GM12875 (cell line): Measurements from ENCODE around the gene TRPV4.

Experiments
- H3K4me3 ChIP-seq: one replicate; pipeline ENCODE4 v1.5.1; 2011; ENCODE audit warnings: low read depth, low read length, control low read depth
- CTCF ChIP-seq: IDR thresholded peaks from 2 replicates; pipeline ENCODE4 v1.5.1; 2011; ENCODE audit warnings: low read depth, mild to moderate bottlenecking, control low read depth, inconsistent platforms, low read length, moderate library complexity, borderline replicate concordance; ENCODE audit not compliant: insufficient read depth

TRPV4 gene

GRCh38 chr12:109738878-109739665 is 94.1 kb downstream of the TRPV4 start:
- no peak for TF ChIP-seq CTCF
- no peak overlapping the region for H3K4me3 ChIP-seq

DNA sequence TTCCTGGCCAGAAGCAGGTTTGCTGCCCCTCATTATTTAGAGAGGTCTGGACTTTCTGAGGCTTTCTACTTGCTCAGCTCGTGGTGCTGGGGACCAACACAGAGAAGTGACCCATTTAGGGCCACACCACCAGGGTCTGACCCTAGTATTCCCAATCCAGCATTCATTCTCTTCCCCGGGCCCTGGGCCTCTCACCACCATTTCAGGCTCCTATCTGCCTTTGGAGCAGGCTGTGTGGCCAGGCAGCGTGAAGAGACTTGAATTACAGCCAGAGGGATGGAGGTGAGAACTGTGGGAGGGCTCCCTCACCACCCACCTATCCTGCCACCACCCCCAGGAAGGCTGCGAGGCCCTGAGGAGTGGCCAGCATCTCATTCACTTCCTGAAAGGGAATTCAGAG is 95.0 kb downstream of the TRPV4 start:
- H3K4me3 ChIP-seq, result no peak overlapping the region
- TF ChIP-seq CTCF, result no peak

DNA sequence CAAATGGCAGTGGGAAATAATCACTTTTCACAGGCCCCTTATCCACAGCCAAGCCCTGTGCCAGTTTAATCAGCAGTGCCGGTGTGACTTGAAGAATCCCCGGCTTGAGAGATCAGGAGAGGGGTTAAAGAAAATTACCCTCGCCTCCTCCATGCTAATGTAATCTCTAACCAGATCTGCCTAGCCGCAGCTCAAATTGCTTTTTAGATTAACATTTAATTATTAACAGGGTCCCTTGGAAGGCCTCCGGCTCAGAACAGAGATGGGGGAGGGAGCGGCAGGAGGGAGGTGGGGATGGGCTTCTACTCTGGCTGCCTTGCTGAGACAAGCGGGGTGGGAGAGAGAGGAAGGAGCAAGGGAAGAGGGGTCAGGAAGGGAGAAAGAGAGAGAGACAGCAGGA is 95.6 kb downstream of the TRPV4 start:
- TF ChIP-seq CTCF, result no peak

GRCh38 chr12:109737126-109737525 is 96.1 kb downstream of the TRPV4 start:
- TF ChIP-seq CTCF, result no peak

More for the DNA sequence above, 95.6 kb downstream of the TRPV4 start:
- H3K4me3 ChIP-seq, result no peak overlapping the region

GRCh38 chr12:109736552-109737108 is 96.6 kb downstream of the TRPV4 start:
- no peak for TF ChIP-seq CTCF
- H3K4me3 ChIP-seq, result no peak overlapping the region

More at GRCh38 chr12:109737126-109737525, 96.1 kb downstream of the TRPV4 start:
- no peak overlapping the region for H3K4me3 ChIP-seq

- TF ChIP-seq CTCF, result no peak
- H3K4me3 ChIP-seq, result no peak overlapping the region
These were observed 97.2 kb downstream of the TRPV4 start for GRCh38 chr12:109735825-109736551.
